HG03571 (cell line): Measurements from ENCODE around the gene TTF2.
"Not testable (repeated sequence)": the region's sequence is repeated elsewhere in the genome, so short reads cannot be mapped to it uniquely, and the experiment has no call there.

Experiments used
- ATAC-seq: cut with Tn5 transposase; IDR thresholded peaks from one replicate; pipeline ENCODE4 v1.9.1; 2021; ENCODE audit not compliant: unreplicated experiment

TTF2 gene

GRCh38 chr1:117119144-117119543, 59.0 kb downstream of the TTF2 start:
- ATAC-seq: not testable (repeated sequence)

- no peak for ATAC-seq
These were observed 60.9 kb downstream of the TTF2 start for GRCh38 chr1:117120774-117121588.

GRCh38 chr1:117121589-117122329, 61.6 kb downstream of the TTF2 start, which contains the start of gene TRIM45:
TRIM45 (minus strand) TSS chr1:117121749; CDS start chr1:117121201, 548 bp downstream.
- ATAC-seq: peak; percentile 96

GRCh38 chr1:117122330-117123025, 62.4 kb downstream of the TTF2 start:
- ATAC-seq: peak; percentile 0

GRCh38 chr1:117123274-117123673, 63.1 kb downstream of the TTF2 start:
- no peak for ATAC-seq

GRCh38 chr1:117124661-117125060, 64.5 kb downstream of the TTF2 start:
- ATAC-seq: no peak

- no peak for ATAC-seq
These were observed 67.7 kb downstream of the TTF2 start for GRCh38 chr1:117127795-117128194.

- ATAC-seq: no peak
These were observed 68.4 kb downstream of the TTF2 start for GRCh38 chr1:117128323-117129079.

- no peak for ATAC-seq
These were observed 70.4 kb downstream of the TTF2 start for GRCh38 chr1:117130526-117130925.

GRCh38 chr1:117135329-117135728, 75.2 kb downstream of the TTF2 start:
- no peak for ATAC-seq

- no peak for ATAC-seq
These were observed 76.6 kb downstream of the TTF2 start for GRCh38 chr1:117136749-117137148.

GRCh38 chr1:117137281-117137855, 77.2 kb downstream of the TTF2 start:
- no peak for ATAC-seq

GRCh38 chr1:117138106-117138505, 78.0 kb downstream of the TTF2 start:
- ATAC-seq: no peak

- ATAC-seq: no peak
These were observed 78.4 kb downstream of the TTF2 start for GRCh38 chr1:117138561-117138960.

GRCh38 chr1:117142200-117142599, 82.1 kb downstream of the TTF2 start:
- no peak for ATAC-seq

GRCh38 chr1:117143172-117143571, 83.0 kb downstream of the TTF2 start:
- ATAC-seq: no peak

- no peak for ATAC-seq
These were observed 83.7 kb downstream of the TTF2 start for GRCh38 chr1:117143871-117144270.

GRCh38 chr1:117146072-117146471, 85.9 kb downstream of the TTF2 start:
- no peak for ATAC-seq

GRCh38 chr1:117146575-117147340, 86.6 kb downstream of the TTF2 start:
- ATAC-seq: no peak

GRCh38 chr1:117147341-117147831, 87.3 kb downstream of the TTF2 start:
- ATAC-seq: no peak
